ENCODE results near the gene ARHGAP22. TPM values are rescaled to one million over a fixed set of nuclear protein-coding genes. Genes with fewer than 3 reads are reported as not detected.

Gene ARHGAP22
- total RNA-seq, 2 experiments from 2014 or later, result not detected

DNA sequence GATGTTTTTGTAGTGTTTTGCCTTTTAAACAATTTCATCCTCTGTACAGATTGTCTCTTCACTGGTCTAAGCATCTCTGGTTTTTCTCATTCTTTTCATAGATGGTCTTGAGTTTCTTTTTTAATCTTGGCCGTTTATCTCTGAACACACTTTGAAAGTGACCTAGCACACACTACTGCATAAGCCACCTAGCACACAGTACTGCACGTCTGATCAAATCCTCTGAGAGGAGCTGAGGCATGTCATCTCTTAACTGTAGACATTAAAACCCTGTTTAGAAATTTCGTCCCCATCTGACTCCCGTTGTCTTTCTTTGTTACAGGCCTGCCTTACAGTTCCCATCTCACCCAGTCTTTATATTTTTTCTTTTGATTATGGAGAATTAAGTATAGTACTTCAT, 198.2 kb downstream of the ARHGAP22 start:
- H3K9me3 Mint-ChIP-seq, result no peaks in the 10 kb centered on the region
- no peak overlapping the region for H3K4me3 Mint-ChIP-seq
- H3K36me3 ChIP-seq (ENCODE audit: insufficient read depth, low read length), result peaks cover 40% of the 10 kb centered on the region
- no peak for TF ChIP-seq CTCF (IDR thresholded peaks at IDR 0.05)
- H3K4me3 ChIP-seq (ENCODE audit: low read length), result no peak overlapping the region
- no peak for ATAC-seq (ENCODE audit: poor library complexity)
- DNase-seq, result no peak
- H3K4me1 ChIP-seq (ENCODE audit: insufficient read depth, low read length), result no peaks in the 10 kb centered on the region
- peaks cover 21% of the 10 kb centered on the region for H3K36me3 Mint-ChIP-seq (ENCODE audit: low read depth)
- no peak overlapping the region for H3K27ac Mint-ChIP-seq
- intact Hi-C loops (cut with DNase I, micrococcal nuclease), result no loop called here
- ChIA-PET POLR2A (no interaction called here), CTCF (no interaction called here)
- H3K9me3 ChIP-seq (ENCODE audit: control insufficient read depth in 1 of 2, insufficient read depth in 1 of 2, low read length in 2 of 2), result peaks cover 0 to 2% of the 10 kb centered on the region in 2 experiments
- H3K4me1 Mint-ChIP-seq (ENCODE audit: low read depth), result no peaks in the 10 kb centered on the region
- H3K27me3 ChIP-seq (ENCODE audit: control insufficient read depth in 1 of 2, insufficient read depth in 2 of 2, low read length in 2 of 2), result no peaks in the 10 kb centered on the region
- H3K27ac ChIP-seq (ENCODE audit: low read depth in 1 of 2, low read length in 2 of 2), result no peak overlapping the region
- H3K27me3 Mint-ChIP-seq, result no peaks in the 10 kb centered on the region

- TF ChIP-seq CTCF (IDR thresholded peaks at IDR 0.05), result no peak
- Mint-ChIP-seq H3K27me3 (no peaks in the 10 kb centered on the region), H3K4me1 (ENCODE audit: low read depth) (no peaks in the 10 kb centered on the region), H3K4me3 (no peak overlapping the region), H3K36me3 (ENCODE audit: low read depth) (peaks cover 21% of the 10 kb centered on the region), H3K9me3 (no peaks in the 10 kb centered on the region), H3K27ac (no peak overlapping the region)
- H3K9me3 ChIP-seq (ENCODE audit: control insufficient read depth in 1 of 2, insufficient read depth in 1 of 2, low read length in 2 of 2), result no peaks in the 10 kb centered on the region
- ATAC-seq (ENCODE audit: poor library complexity), result no peak
- ChIA-PET CTCF (no interaction called here), POLR2A (no interaction called here)
- no peak overlapping the region for H3K4me3 ChIP-seq (ENCODE audit: low read length)
- peaks cover 39% of the 10 kb centered on the region for H3K36me3 ChIP-seq (ENCODE audit: insufficient read depth, low read length)
- H3K27ac ChIP-seq (ENCODE audit: low read depth in 1 of 2, low read length in 2 of 2), result no peak overlapping the region
- no peaks in the 10 kb centered on the region for H3K4me1 ChIP-seq (ENCODE audit: insufficient read depth, low read length)
- H3K27me3 ChIP-seq (ENCODE audit: control insufficient read depth in 1 of 2, insufficient read depth in 2 of 2, low read length in 2 of 2), result no peaks in the 10 kb centered on the region
- DNase-seq, result no peak
- intact Hi-C loops (cut with DNase I, micrococcal nuclease), result no loop called here
Observed at GRCh38 chr10:48406204-48406603, 198.7 kb downstream of the ARHGAP22 start.

GRCh38 chr10:48404646-48405045, 200.2 kb downstream of the ARHGAP22 start:
- peaks cover 23% of the 10 kb centered on the region for H3K36me3 ChIP-seq (ENCODE audit: insufficient read depth, low read length)
- no peak for TF ChIP-seq CTCF (IDR thresholded peaks at IDR 0.05)
- no peaks in the 10 kb centered on the region for H3K27me3 ChIP-seq (ENCODE audit: control insufficient read depth in 1 of 2, insufficient read depth in 2 of 2, low read length in 2 of 2)
- no peak overlapping the region for H3K27ac ChIP-seq (ENCODE audit: low read depth in 1 of 2, low read length in 2 of 2)
- ChIA-PET POLR2A (no interaction called here), CTCF (no interaction called here)
- ATAC-seq (ENCODE audit: poor library complexity) (no peak), DNase-seq (no peak)
- H3K9me3 Mint-ChIP-seq, result no peaks in the 10 kb centered on the region
- H3K27me3 Mint-ChIP-seq, result no peaks in the 10 kb centered on the region
- no peaks in the 10 kb centered on the region for H3K9me3 ChIP-seq (ENCODE audit: control insufficient read depth in 1 of 2, insufficient read depth in 1 of 2, low read length in 2 of 2)
- H3K4me3 Mint-ChIP-seq, result no peak overlapping the region
- intact Hi-C loops (cut with DNase I, micrococcal nuclease), result no loop called here
- no peak overlapping the region for H3K27ac Mint-ChIP-seq
- H3K4me1 Mint-ChIP-seq (ENCODE audit: low read depth), result peaks cover 10% of the 10 kb centered on the region
- no peaks in the 10 kb centered on the region for H3K4me1 ChIP-seq (ENCODE audit: insufficient read depth, low read length)
- peaks cover 21% of the 10 kb centered on the region for H3K36me3 Mint-ChIP-seq (ENCODE audit: low read depth)
- H3K4me3 ChIP-seq (ENCODE audit: low read length), result no peak overlapping the region
